HG03196 (cell line): Measurements from ENCODE around the gene RPS19BP1.

ENCODE experiments used
- ATAC-seq: cut with Tn5 transposase; IDR thresholded peaks from one replicate; pipeline ENCODE4 v1.9.1; 2021; ENCODE audit not compliant: unreplicated experiment

Gene RPS19BP1

DNA sequence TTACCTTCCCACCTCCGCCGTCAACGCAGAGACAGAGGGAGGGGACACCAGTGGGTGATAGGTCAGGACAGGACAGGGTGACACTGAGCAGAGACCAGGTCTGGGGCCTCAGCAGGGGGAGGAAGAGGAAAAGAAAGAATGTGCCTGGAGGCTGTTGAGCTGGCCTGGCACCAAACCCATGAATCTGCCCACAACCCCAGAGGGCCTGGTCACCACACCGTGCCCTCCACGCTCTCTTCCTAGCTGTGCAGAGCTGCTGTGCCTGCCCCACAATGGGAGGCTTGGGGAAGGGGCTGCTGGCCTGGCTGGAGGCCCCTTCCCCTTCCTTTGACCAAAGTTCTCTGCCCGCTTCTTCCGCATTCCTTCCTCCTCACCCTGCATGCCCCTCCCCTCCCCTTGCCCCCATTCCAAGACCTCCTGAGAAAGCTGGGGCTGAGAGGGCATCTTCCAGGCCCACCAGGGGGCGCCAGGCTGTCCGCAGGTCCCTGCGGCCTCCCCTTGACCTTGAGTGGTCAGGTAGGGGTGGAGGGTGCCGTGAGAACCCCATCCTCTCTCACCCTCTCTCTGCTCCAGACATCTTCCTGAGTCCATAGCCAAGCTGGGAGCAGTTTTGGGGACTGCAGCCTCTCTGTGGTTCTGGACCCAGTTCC, 27.0 kb upstream of the RPS19BP1 start:
- ATAC-seq, result no peak

DNA sequence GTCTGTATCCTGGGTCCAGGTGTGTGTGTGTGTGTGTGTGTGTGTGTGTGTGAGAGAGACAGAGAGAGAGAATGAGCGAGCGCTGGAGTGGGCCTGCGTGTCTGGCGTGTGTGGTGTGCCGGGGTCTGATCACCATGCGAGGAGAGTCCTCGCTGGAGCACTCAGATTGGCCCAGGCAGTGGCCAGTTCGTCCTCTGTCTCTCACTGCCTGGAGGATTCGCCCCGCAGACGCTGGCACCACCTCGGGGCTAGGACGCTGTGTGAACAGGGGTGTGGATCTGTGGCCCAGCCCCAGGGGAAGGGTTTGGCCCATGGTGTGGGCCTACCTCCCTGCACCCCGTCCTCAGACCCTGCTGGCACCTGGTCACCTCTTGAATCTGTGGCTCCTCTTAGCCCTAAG, 26.4 kb upstream of the RPS19BP1 start:
- no peak for ATAC-seq

DNA sequence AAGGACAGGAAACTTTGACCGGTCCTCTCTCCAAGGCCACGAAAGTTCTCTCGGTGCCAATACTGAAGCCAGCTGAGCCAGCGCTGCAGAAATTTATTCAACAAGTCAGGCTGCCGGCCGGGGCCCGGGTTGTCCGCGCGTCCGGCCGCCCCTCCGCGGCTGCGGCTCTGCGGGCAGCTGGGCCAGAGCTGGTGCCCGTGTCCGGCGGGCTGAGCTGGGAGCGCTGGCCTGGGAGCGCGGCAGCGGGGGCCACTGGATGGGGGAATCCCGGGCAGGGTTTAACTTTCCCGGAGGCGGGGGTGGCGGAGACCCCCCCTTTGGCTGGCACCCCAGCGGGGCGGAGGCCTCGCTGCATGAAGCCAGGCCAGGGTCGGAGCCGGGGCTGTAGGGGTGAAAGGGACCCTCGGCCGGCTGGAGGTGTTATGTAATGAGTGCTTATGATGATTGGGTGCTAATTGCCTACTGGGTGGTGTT, 25.7 kb upstream of the RPS19BP1 start:
- no peak for ATAC-seq

DNA sequence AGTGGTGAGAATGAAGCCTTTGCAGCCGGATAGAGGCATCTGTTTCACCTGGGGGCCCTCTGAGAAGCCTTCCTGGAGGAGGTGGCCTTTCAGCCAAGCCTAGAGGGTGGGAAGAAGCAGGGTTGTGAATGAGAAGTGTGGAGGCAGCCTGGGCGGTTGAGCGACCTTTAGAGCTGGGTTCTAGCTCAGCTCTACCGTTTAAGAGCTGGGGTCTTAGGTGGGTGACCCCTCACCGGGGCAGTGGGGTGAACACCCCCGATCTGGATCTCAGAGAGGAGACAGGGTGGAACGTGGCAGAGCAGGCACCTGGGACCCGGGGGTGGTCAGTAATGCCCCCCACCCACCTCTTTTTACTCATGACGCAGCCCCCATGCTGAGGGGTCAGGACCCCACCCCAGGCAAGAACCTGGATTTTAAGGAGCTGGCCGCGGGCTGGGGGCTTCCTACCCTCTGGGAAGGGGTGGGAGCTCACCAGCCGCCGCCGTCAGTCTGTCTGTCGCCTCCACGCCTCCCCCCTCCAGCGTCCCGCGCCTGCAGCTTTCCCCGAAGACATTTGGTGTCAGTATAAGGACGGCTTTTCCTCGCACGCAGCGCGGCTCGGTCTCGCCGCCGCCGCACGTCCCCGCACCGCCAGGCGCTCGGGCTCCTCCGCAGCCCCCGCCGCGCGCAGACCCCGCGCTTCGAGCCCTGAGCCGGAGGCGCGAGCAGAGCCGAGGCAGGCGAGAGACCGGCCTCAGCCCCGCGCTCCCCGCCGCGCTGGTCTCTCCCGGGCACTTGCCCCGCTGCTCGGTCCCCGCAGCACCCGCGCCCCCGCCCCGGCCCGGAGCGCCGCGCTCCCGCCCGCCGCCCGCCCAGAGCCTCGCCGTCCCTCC, 24.7 kb upstream of the RPS19BP1 start:
- ATAC-seq, result no peak

DNA sequence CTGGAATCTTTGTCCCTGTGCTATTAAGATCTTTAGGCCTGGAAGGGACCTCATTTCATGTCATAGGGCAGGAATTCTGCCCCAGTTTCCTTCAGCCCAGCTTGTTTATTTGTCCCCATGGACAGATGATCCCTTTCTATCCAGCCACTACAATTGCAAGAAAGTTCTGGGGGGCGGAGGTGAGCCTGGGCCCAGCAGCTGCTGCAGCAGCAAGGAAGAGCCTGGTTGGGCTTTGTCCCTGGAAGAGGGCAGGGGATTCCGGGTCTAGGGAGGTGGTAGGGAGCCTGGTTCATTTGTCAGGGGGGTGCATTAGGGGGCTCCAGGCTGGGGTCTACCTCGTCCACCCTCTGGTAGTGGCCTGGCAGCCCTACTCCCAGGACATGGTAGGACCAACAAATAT, 21.6 kb upstream of the RPS19BP1 start:
- ATAC-seq, result no peak

DNA sequence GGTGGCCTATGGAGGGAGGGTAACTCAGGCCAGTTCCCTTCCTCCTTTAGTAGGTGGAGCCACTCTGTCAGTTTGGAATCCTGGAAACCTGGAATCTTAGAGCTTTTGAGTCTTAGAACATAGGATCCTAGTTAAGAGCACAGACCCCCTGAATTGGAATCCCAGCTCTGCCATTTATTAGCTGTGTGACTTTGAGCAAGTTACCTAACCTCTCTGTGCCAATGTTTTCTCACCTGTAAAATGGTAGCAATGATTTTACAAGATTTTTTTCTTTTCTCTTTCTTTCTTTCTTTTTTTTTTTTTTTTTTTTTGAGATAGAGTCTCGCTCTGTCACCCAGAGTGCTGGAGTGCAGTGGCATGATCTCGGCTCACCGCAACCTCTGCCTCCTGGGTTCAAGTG, 20.9 kb upstream of the RPS19BP1 start:
- ATAC-seq, result no peak

DNA sequence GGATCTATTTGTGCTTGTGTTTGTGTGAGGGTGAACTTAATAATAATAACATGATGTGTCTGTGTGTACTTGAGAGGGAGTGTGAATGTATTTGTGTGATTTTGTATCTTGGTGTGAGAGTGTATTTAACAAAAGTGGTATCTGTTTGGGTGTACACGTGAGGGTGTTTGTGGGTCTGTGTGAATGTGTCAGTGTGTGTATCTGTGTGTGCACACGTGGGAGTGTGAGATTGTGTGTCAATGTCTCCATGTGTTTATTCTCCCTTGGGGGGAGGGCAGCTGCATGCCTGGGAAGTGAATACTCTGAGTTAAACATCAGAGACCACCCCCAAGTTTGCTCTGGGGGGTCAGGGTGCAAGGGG, 15.0 kb upstream of the RPS19BP1 start:
- no peak for ATAC-seq

DNA sequence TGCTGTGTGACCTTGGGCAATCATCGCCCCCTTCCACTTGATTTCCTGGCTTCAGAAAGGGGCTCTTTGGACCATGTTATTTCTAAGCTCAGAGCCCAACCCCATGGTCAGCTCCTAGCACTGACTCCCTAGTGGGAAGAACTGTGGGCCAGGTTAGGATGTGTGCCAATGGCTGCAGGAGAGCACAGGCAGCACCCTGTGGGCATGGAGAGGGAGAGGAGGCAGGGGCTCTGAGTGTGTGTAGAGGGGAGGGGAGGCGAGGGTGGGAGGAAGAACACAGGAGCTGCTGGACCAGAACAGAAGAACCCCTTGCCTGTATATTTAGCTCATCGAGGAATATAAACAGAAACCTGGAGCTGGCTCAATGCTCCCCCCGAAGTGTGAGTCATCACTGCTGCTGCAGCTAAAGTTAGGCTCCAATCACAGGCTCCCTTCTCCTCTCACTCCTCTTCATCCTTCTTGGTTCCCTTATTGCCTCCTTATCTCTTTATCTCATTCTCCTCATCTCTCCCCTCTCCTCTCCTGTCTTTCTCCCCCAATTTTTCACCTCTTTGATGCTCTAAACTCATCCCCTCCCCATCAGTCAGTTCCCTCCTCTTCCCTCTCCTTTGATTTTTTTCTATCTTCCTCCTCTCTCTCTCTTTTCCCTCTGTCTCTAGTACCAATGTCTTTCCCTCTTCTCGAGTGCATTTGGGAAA, 14.5 kb upstream of the RPS19BP1 start:
- ATAC-seq, result no peak

DNA sequence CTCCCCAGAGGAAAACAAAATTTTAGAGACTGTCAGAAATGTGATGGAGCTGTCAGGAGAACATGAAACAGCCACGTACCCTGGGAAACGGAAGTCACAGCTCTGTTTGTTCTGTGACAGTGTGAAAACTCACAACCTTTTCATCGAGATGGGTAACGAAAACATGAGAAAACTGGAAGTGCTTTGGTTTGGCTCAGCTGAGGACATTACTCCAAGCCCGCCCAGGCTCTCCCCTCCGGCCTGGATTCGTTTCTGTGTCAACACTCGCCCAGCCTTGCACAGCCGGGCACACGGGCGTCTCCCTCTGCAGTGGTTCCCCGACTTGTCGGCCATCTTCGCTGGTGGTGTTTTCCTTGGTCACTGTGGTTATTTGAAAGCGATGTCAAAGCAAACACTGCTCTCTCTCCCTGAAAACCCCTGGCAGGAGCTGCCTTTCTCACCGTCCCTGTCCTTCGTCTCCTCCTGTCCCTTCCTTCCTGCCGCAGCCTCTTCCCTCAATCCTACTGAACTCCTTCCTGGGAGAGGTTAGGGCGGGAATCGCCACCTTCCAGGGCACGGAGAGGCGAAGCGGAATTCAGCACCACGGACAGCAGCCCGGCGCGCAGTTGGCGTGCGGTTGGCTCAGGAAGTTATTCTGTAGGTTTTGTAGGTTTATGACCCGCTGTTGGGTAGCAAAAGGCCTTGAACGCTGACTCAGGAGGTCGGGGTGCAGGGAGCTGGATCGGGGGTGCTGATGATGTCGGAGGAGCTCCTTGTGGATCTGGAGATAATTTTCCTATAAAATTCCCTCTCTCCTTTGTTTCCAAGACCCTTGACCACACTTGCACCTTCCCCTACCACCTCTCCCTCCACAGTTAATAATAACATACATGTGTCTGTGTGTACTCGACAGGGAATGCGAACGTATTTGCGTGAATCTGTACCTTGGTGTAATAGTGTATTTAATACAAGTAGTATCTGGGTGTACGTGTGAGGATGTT, 13.1 kb upstream of the RPS19BP1 start:
- no peak for ATAC-seq

DNA sequence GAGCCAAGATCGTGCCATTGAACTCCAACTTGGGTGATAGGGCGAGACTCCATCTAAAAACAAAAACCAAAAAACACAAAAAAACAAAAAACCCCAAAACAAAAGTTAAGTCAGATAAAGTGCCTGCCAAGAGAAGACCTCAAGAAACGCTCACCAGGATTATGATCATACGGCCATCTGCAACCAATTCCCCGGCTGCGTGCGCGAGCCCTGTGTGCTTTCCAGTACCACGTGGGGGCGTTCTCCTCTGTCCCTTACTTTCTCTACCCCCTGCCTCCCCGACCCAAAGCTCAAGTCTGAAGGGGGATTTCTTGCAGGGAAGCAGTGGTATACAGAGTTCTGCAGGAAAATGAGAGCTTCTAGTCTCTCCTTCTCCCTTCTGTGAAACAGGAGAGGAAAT, 10.5 kb upstream of the RPS19BP1 start:
- ATAC-seq, result no peak

DNA sequence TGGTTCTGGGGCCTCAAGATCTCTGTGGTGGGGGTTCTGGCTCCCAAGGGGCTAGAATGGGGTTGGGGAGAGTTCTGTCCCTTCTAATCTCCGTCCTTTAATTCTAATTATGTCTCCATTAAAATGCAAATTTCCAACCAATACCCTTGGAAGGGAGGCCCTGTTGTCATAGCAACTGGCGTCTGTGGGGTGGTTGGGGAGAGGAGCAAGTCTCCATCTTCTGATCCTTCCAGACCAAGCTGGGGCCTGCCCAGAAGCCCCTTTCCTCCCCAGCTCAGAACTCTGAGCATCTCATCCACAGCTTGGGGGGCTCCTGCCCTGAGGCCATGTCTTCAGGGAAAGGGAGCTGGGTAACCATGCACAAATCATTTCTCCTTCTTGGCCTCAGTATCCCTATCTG, 5.4 kb upstream of the RPS19BP1 start:
- no peak for ATAC-seq

DNA sequence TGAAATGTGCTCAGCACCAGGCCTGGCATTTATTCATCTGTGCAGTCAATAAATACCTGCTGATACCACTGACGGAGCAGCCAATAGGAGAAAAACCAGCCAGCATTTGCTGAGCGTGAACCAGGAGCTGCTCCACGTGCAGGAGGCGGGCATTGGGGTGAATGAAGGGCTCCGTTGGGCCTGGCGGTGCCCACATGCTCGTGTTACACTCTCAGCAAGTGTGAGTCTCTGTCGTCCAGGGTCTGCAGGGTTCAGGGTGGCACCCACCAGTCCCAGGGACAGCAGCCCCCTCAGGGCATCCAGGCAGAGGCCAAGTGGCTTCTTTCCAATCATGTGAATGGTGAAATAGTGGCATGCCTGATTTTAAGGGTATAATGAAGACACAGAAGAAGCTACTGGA, 4.2 kb upstream of the RPS19BP1 start:
- ATAC-seq, result no peak

DNA sequence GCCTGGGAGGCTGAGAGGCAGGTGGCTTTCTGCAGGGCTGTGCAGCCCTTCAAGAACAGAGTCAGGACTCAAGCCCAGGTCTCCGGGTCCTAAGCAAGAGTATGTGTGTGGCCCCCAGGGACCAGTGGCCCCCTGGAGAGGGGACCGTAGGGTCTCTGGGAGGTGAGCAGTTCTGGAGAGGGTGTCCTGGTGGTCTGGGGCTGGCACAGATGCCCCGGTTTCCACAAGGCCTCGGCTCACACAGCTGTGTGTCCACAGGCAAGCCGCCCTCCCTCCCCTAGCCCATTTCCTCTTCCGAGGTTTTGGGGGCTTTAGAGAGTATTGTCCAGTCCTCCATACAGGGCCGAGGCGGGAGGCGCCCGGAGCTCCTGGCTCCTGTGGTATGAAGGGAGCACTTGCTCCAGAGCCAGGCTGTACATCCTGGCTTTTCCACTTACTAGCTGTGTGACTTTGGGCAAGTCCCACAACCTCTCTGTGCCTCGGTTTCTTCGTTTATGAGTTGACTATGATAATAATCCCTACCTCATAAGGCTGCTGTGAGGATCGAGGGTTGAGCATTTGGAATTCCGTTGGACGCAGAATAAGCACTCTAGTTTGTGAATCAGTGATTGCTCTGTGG, 3.4 kb upstream of the RPS19BP1 start:
- no peak for ATAC-seq

DNA sequence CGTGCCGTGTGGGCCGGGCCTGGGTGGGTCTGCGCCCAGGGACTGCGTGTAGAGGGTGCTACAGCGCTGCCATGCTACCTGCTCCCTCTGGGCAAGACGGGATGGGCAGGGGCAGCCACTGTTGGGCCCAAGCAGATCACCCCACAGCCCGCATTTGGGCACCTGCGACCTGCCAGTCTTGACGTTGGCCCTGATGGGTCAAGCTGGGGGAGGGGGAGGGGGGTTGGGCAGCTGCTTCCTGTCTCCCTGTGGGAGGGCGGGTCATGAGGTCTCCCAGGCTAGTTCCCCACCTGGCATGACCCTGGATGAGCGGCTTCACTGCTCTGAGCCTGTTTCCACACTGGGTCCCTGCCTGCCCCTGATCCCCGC, 2.8 kb upstream of the RPS19BP1 start:
- no peak for ATAC-seq

DNA sequence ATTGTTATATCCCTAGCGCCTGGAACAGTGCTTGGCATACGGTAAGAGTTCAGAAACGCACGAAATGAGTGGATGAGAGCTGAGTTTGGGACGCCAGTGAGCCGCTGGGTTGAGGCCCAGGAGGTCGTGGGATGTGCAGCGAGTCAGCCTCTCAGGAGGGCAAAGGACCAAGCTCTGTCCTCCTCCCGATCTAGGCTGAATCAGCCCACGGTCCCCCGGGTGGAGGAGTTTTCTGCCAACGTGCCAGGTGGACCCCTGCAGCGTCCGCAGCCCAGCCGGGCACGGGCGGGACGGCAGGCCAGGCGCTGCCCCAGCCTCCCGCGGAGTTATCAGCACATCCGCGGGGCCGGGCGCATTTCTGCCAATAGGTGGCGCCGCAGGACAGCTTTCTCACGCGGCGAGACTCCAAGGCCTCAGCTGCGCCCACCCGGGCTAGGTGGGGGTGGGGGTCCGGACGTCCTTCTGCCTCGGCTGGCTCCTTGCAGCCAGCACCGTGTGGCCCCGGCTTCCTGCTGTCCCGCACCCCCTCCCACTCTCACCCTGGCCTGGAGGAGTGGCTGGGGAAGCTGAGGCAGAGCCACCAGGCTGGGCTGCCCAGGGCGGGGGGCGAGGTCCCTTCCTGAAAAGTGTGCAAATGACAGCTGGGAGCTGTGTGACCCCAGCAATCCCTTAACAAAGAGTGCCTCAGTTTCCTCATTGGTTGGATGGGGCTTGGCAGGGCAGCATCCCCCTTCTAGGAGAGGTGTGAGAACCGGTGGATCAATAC, 2.2 kb upstream of the RPS19BP1 start:
- no peak for ATAC-seq

DNA sequence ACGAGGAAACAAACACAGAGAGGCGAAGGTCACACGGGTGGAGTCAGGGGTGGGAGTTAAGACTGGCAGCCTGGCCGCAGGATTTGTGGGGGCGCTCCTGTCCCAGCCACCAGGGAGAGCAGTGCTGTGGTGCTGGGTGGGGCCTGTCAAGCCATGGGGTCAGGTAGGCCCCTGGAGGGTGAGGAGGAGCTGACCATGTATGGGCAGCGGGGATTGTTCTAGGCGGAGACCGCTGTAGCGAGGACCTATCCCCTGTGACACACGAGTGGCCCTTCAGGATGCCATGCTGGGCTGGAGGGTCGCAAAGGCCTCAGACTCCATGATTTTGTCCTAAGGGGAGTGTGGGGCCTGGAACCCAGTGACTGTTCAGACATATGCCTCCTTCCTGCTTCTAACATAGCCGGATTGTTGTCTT, 1.6 kb upstream of the RPS19BP1 start:
- ATAC-seq, result no peak

DNA sequence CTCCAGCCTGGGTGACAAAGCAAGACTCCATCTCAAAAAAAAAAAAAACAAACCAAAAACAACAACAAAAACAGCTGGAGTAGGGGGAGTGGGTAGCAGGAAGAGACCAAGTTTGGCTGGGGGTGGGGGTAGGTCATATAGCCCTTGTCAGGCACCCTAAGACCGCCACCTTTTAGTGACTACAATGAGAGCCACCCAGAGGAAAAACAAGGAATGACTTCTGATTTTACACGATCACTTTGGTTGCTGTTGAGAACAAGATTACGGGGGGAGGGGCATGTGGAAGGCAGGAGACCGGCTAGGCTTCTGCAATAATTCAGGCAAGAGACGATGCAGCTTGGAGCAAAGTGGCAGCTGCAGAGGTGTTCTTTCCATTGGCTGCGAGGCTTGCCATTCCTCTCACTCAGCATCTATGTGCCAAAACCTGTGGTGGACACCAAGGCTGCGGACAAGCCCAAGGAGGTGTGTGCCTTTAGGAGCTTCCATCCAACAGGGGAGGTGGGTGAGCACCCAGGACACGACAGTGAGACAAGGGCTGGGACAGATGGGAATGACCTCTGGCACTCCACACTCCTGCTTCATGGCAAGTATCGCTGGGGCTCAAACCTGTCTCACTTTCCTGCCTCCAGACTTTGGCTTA, 1.7 kb downstream of the RPS19BP1 start:
- no peak for ATAC-seq

DNA sequence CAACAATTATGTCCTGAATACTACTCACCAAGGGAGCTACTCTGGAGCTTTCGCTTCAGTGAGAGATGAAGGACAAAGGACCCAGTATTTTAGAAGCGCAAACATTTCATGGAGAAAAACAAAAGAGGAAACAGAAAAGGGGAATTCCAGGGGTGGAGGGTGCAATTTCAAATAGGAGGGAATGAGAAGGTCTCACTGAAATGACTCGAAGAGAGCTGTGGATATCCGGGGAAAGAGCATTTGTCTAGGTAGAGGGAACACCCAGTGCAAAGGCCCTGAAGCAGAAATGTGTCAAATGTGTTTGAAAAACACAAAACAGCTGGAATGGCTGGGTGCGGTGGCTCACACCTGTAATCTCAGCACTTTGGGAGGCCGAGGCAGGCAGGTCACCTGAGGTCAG, 2.4 kb downstream of the RPS19BP1 start:
- ATAC-seq, result no peak

DNA sequence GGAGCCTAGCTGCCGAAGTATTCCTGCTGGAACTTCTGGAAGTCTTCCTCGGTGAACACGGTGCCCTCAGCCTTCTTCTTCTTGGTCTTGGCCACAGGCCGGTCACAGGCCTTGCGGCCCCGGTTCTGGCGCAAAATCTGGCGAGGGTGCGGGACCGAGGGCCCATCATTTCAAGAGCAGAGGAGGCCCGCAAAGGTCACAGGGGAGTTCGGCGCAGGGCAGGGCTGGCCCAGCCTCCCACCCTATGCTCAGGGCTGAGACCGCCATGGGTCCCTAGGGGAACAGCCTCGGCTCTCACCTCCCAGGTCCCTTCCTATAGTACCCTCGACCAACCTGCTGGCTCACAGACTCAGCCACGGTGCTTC, 3.1 kb downstream of the RPS19BP1 start:
- ATAC-seq, result no peak
